Erythroblast (primary cell): ENCODE data around the gene HNRNPA0.

Experiments
- GATA1 ChIP-seq: IDR thresholded peaks from 2 replicates; pipeline ENCODE4 v1.6.1; 2011; ENCODE audit warnings: low read depth, mild to moderate bottlenecking, control low read depth, low read length, moderate library complexity
- POLR2A ChIP-seq: IDR thresholded peaks from 2 replicates; pipeline ENCODE4 v1.6.1; 2011; ENCODE audit warnings: mild to moderate bottlenecking, low read length

- TF ChIP-seq POLR2A (no peak), GATA1 (no peak)
Observed at GRCh38 chr5:137712139-137712667, 42.0 kb downstream of the HNRNPA0 start.
